HG03521 (cell line): Measurements from ENCODE around the gene GALNTL6.
"Not testable (repeated sequence)": the region's sequence is repeated elsewhere in the genome, so short reads cannot be mapped to it uniquely, and the experiment has no call there.

Experiments
- ATAC-seq: cut with Tn5 transposase; IDR thresholded peaks from one replicate; pipeline ENCODE4 v1.9.1; 2021; ENCODE audit warnings: mild to moderate bottlenecking, moderate library complexity; ENCODE audit not compliant: unreplicated experiment

GALNTL6 gene

GRCh38 chr4:172709376-172709775 is 896.2 kb downstream of the GALNTL6 start:
- ATAC-seq, result no peak

GRCh38 chr4:172716291-172716690 is 903.1 kb downstream of the GALNTL6 start:
- no peak for ATAC-seq

- ATAC-seq, result no peak
Observed at GRCh38 chr4:172721659-172722058, 908.5 kb downstream of the GALNTL6 start.

GRCh38 chr4:172725581-172725980 is 912.4 kb downstream of the GALNTL6 start:
- no peak for ATAC-seq

- no peak for ATAC-seq
Observed at GRCh38 chr4:172726001-172726423, 912.8 kb downstream of the GALNTL6 start.

GRCh38 chr4:172727631-172728030 is 914.4 kb downstream of the GALNTL6 start:
- no peak for ATAC-seq

- not testable (repeated sequence) for ATAC-seq
Observed at GRCh38 chr4:172733645-172734044, 920.4 kb downstream of the GALNTL6 start.

- no peak for ATAC-seq
Observed at GRCh38 chr4:172734555-172734954, 921.4 kb downstream of the GALNTL6 start.

- no peak for ATAC-seq
Observed at GRCh38 chr4:172736046-172736445, 922.8 kb downstream of the GALNTL6 start.

- peak; percentile 93 for ATAC-seq
Observed at GRCh38 chr4:172740434-172740833, 927.2 kb downstream of the GALNTL6 start.

GRCh38 chr4:172750910-172751309 is 937.7 kb downstream of the GALNTL6 start:
- ATAC-seq, result peak; percentile 85

GRCh38 chr4:172751550-172751949 is 938.3 kb downstream of the GALNTL6 start:
- no peak for ATAC-seq

- no peak for ATAC-seq
Observed at GRCh38 chr4:172758586-172759340, 945.6 kb downstream of the GALNTL6 start.

- no peak for ATAC-seq
Observed at GRCh38 chr4:172760512-172760911, 947.3 kb downstream of the GALNTL6 start.

GRCh38 chr4:172762895-172763294 is 949.7 kb downstream of the GALNTL6 start:
- ATAC-seq, result no peak

GRCh38 chr4:172770787-172771186 is 957.6 kb downstream of the GALNTL6 start:
- ATAC-seq, result no peak

- ATAC-seq, result no peak
Observed at GRCh38 chr4:172772781-172773180, 959.6 kb downstream of the GALNTL6 start.

- no peak for ATAC-seq
Observed at GRCh38 chr4:172776203-172776861, 963.1 kb downstream of the GALNTL6 start.

- ATAC-seq, result no peak
Observed at GRCh38 chr4:172777729-172778431, 964.7 kb downstream of the GALNTL6 start.

- no peak for ATAC-seq
Observed at GRCh38 chr4:172778583-172778982, 965.4 kb downstream of the GALNTL6 start.

- ATAC-seq, result no peak
Observed at GRCh38 chr4:172780566-172781081, 967.4 kb downstream of the GALNTL6 start.
